Activated CD4-positive, alpha-beta T cell treated with anti-CD3 and anti-CD28 coated beads, Interleukin-10, Interleukin-2, amounts not matched to agents 100 ng/mL and 50 ng/mL, durations not matched to agents 16 hours and 8 hours (primary cell): ENCODE measurements around the gene TKT.

Experiments
- DNase-seq: peaks from one replicate; pipeline ENCODE4 v3.0.0-alpha.2; 2020

The TKT gene

DNA sequence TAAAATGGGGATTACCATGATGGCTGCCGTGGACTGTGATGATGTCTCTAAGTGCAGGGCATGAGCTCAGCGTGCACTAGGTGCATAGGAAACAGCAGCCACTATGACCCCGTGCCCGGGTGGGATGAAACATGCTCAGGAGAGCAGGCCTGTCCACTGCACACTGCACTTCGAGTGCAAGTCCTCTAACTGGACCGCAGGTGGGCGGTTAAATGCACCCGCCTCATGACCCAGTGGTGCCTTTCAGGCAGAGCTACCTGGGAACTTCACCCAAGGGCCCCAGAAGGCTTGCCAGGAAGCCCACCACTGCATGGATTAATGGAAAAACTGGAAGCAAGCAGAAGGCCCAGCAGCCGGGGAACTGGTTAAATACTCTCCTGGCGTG is 60.8 kb downstream of the TKT start:
- no peak for DNase-seq

- no peak for DNase-seq
Observed at GRCh38 chr3:53194210-53195065, 61.4 kb downstream of the TKT start.

- no peak for DNase-seq
Observed at GRCh38 chr3:53193466-53194209, 62.2 kb downstream of the TKT start.

- DNase-seq, result no peak
Observed at GRCh38 chr3:53192608-53193007, 63.2 kb downstream of the TKT start.

- DNase-seq, result no peak
Observed at GRCh38 chr3:53191836-53192480, 63.9 kb downstream of the TKT start.

DNA sequence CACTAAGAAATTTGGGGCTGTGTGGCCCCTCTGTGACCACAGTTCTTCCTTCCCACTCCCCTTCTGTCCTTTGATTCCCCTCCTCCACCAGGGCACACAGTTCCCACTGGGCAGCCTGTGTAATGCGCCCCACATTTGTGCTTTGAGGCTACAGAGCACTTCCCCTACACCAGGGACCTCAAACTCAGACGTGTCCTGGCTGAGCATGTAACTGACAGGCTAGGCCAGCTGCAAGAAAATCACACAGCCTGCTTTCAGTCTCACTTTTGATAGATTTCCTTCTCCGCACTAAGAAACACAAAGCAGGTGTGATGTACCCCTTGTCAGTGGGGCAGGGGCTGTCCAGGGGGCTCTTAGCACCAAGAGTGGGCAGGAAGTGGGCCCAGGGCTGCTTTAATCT is 65.2 kb downstream of the TKT start:
- DNase-seq, result no peak

DNA sequence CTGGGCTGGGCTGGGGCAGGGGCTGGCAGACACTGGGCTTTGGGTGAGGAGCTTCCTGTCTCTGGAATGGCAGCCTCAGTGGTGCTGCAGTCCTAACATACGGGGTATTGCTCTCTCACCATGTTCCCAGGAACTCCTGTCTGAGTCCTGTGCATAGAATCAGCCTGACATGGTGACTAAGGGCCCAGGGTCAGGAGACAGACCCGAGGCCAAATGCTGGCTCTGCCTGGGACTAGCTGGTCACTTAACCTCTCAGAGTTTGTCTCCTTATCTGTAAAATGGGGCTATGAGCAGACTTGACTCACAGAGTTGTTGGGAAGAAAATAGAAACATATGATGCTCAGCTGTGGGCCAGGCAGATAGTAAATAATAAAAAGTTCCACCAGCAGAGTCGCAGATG is 66.5 kb downstream of the TKT start:
- DNase-seq, result no peak

GRCh38 chr3:53188720-53189119 is 67.1 kb downstream of the TKT start:
- DNase-seq, result no peak

DNA sequence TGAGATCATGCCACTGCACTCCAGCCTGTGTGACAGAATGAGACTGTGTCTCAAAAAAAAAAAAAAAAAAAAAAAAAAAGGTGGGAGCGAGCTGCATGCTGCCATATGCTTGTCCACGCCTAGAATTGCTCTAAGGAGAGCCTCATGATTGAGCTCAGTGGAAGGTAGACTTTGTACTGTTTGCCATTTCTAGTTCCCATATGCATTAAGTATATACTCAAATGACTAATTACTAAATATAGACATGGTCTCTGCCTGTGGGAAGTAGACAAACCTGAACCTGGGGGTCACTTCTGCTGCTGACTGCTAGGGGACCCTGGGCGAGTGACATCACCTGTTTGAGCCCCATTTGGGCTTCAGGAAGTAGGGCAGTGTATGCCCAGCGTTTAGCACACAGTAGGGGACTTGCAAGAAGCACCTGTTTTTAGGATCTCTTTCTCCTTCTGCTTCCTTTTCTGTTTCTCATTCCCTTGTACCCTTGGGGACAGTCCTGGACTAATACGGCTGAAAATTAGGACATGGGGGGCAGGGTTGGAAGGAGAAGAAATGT is 67.6 kb downstream of the TKT start:
- DNase-seq, result no peak

DNA sequence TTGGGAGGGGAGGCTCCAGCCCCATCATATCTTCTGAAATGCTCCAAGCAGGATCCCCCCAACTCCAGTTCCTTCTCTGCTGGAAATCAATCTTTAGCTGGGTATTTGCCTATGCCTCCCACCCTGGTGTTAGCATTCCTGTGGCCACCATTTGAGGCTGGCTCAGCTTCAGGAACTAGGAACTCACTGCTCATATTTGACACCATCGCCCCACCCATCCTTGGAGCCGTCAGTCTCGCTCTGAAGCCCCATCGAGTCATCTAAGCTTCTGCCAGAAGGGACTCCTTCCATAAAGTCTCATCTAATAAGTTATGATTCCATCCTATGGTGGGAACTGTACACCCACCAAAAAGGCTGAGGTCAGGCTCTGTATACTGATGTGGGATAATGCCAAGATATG is 68.4 kb downstream of the TKT start:
- no peak for DNase-seq

GRCh38 chr3:53186726-53187125 is 69.1 kb downstream of the TKT start:
- DNase-seq, result no peak

- DNase-seq, result no peak
Observed at GRCh38 chr3:53185761-53186465, 69.9 kb downstream of the TKT start.

DNA sequence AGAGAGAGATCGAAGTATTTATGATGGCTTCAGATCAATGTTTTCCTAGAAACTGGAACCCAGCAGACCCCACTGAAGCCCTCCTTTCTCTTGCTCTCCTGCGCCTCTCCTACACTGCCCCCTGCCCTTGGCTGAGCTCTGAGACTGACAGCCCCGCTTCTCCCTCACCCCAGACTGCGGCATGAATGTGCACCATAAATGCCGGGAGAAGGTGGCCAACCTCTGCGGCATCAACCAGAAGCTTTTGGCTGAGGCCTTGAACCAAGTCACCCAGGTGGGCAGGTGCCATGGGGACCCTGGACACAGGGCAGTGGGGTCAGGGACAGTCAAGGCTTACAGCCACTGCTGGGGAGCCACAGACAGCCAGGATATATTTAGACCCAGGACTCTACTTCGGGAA is 71.1 kb downstream of the TKT start:
- no peak for DNase-seq

DNA sequence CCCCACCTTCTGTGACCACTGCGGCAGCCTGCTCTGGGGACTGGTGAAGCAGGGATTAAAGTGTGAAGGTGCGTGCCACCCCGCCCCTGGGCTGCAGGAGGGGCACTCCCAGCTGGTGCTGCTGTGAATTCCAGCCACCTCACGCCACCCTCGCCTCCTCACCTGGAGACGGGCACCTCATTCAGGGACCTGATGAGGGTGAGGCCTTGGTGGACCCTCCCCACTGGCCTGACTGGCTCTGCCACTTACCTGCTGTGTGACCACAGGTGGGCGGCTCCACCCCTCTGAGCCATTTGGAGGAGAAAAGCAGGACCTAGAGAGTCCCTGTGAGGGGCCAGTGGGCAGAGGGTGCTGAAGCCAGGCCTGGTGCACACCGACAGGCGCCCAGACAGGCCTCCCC is 72.3 kb downstream of the TKT start:
- no peak for DNase-seq

DNA sequence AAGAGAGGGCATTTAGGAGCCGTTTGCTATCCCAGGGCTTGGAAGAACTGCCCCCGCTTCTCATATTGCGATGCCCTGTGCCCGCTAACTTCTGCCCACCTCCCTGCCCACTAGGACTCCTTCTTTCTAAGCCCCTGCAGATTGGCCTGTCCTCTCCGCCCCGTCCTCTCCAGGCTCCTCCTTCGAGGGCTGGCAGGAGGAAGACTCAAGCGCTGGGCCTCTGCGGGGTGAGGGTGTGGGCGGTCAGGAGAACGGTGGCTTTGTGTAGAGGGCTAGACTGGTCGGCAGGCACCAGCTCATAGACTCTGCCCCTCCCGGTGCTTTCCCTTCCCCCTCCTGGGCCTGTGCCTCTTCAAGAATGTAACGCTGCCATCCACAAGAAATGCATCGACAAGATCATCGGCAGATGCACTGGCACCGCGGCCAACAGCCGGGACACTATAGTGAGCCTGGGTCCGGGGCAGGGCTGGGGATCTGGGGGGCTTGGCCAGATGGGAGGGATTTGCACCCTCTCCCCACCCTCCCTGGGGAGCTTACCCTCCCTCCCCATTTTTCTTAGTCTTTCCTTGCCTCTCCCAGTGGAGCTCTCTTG is 73.0 kb downstream of the TKT start:
- DNase-seq, result no peak

DNA sequence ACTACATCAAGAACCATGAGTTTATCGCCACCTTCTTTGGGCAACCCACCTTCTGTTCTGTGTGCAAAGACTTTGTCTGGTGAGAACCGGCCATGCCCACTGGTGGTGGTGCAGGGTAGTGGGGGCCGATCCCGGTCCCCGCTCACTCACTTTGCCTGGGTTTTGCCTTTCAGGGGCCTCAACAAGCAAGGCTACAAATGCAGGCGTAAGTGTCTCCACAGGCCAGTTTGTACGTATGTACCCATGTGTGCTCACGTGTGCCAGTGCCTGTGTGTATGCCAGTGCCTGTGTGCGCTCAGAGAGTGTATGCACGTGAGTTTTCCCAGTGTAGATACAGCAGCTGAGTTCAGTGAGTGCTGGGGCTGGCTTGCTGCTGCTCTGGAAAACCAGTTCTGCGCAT is 74.3 kb downstream of the TKT start:
- no peak for DNase-seq

DNA sequence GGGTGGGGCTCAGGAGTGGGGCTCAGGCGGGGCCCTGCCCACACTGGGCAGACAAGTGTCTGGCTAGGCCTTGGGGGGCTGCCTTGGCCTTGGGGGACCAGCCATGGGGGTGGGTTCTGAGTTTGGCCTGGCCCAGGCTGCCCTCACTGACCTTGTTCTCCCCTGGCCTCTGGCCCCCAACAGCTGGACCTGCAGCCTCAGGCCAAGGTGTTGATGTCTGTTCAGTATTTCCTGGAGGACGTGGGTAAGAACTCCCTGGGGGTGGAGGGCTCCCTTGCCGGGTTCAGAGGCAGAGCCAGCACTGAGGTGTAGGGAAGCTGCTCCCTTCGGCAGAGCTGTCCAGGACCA is 74.8 kb downstream of the TKT start:
- no peak for DNase-seq

- no peak for DNase-seq
Observed at GRCh38 chr3:53180305-53181023, 75.4 kb downstream of the TKT start.

GRCh38 chr3:53179580-53179979 is 76.2 kb downstream of the TKT start:
- DNase-seq, result no peak

GRCh38 chr3:53178246-53178645 is 77.6 kb downstream of the TKT start:
- DNase-seq, result no peak

- DNase-seq, result no peak
Observed at GRCh38 chr3:53175613-53176540, 79.9 kb downstream of the TKT start.
